Esophagus (tissue), 2 donors: ENCODE data around the gene TRAT1. TPM values are rescaled to one million over a fixed set of nuclear protein-coding genes. Genes with fewer than 3 reads are reported as not detected.

ENCODE experiments used
- H3K27ac ChIP-seq, 2 donors: one replicate each; pipeline ENCODE4 v1.5.1; 2013; ENCODE audit warnings: low read depth in 2 of 2, mild to moderate bottlenecking in 2 of 2, inconsistent platforms in 1 of 2, low read length in 1 of 2, moderate library complexity in 1 of 2
- H3K27me3 ChIP-seq, 2 donors: one replicate each; pipeline ENCODE4 v1.6.1; 2013; ENCODE audit warnings: low read length in 2 of 2, control low read depth in 1 of 2, mild to moderate bottlenecking in 1 of 2; ENCODE audit not compliant: insufficient read depth in 2 of 2, control insufficient read depth in 1 of 2
- H3K36me3 ChIP-seq, 2 donors: one replicate each; pipeline ENCODE4 v1.6.1; 2013; ENCODE audit warnings: low read length in 1 of 2; ENCODE audit not compliant: control insufficient read depth in 2 of 2, insufficient read depth in 2 of 2
- H3K4me1 ChIP-seq, 2 donors: one replicate each; pipeline ENCODE4 v1.6.1; 2013; ENCODE audit warnings: low read length in 1 of 2; ENCODE audit not compliant: control insufficient read depth in 2 of 2, insufficient read depth in 2 of 2
- H3K4me3 ChIP-seq, 2 donors: one replicate each; pipeline ENCODE4 v1.5.1; 2013; ENCODE audit warnings: low read length in 2 of 2, mild to moderate bottlenecking in 2 of 2, low read depth in 1 of 2, moderate library complexity in 1 of 2
- H3K9me3 ChIP-seq, 2 donors: one replicate each; pipeline ENCODE4 v1.6.1; 2013; ENCODE audit warnings: mild to moderate bottlenecking in 2 of 2, low read depth in 1 of 2, low read length in 1 of 2, moderate library complexity in 1 of 2; ENCODE audit not compliant: control insufficient read depth in 2 of 2, insufficient read depth in 1 of 2
- whole genome bisulfite sequencing, 2 donors: extraction: QIAGEN DNeasy Blood & Tissue Kit; methylation state at CpG; one replicate each; pipeline ENCODE4 v1.1.7; 2013; 5-methylcytosine and 5-hydroxymethylcytosine counted together
- polyA plus RNA-seq, 2 donors: library from polyadenylated mRNA; stranded (reverse); fragments of 200-250 nt; gene quantifications; one replicate each; pipeline ENCODE4 v1.2.3, GENCODE V29; 2013
- donor health status: healthy with polysubstance abuse.
- donor health status: Bipolar disorder and iron deficiency.

Gene TRAT1
- polyA plus RNA-seq, 2 donors: 0.13 to 0.20 TPM

DNA sequence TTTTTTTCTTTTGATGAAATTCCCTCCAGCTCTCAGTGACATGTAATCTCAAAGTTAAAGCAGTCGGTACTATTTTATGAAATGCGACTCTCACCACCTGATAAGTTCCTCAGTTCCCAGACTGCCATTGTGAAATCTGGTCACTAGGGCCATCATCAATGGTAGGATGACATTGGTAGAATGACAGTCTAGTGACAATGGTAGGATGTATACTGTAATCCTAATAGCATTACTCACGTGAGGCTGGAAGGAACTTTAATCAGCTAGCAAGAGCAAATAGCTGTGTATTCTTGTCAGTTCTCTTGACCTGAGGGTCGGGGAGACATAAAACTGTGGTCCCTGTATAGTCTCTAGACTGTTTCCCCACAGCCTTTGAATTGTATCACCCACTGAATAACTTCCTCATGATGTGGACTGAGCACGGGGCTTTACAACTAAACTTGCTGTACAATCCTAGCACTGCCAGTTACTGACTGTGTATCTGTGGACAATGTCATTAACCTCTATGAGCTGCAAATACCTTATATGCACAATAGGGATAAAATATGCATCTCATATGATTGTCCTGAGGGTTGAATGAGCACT is 23.2 kb downstream of the TRAT1 start:
- WGBS, 2 donors: 66 to 67% methylated on average over 5 of the region's 5 CpGs
- no peak overlapping the region for H3K27ac ChIP-seq
- H3K4me1 ChIP-seq: no peaks in the 10 kb centered on the region
- no peaks in the 10 kb centered on the region for H3K36me3 ChIP-seq
- no peak overlapping the region for H3K4me3 ChIP-seq
- no peaks in the 10 kb centered on the region for H3K9me3 ChIP-seq
- H3K27me3 ChIP-seq: peaks cover 0 to 3% of the 10 kb centered on the region in 2 donors

DNA sequence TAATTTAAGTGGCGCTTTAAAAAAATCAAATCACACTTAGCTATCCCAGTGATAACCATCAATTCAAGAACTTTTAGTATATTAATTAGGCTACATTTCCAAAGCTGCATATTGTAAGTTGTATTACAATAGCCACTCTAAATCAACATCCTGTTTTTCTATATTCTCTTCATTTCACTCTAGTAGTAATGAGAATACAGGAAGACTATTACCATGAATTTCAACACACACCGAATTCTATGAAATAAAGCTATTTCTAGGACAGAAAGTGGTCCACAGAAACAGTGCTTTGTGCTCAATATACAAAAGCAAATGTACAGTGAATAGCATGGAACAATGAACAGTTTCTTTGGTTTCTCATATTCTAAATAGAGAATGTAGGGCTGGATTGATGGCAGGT is 24.6 kb downstream of the TRAT1 start:
- Histone ChIP-seq H3K27me3 (peaks cover 0 to 3% of the 10 kb centered on the region in 2 donors), H3K9me3 (no peaks in the 10 kb centered on the region), H3K36me3 (no peaks in the 10 kb centered on the region), H3K4me1 (no peaks in the 10 kb centered on the region), H3K27ac (no peak overlapping the region), H3K4me3 (no peak overlapping the region)
- 78 to 86% methylated on average over 2 of the region's 2 CpGs for WGBS, 2 donors

DNA sequence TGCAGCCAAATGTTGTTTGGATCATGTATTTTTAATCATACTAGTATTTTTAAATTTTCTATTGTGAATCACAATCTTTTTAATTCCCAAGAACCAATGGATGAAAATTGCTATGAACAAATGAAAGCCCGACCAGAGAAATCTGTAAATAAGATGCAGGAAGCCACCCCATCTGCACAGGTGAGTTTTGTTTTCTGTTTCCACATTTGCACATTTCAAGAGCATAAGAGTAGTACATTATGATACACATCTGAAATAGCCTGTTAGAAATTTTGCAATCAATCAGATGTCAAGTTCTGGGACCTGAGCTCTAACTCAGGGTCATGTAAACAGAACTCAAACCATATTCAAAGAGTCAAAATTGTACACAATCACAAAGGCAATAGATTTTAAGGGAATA is 26.5 kb downstream of the TRAT1 start:
- Histone ChIP-seq H3K4me1 (no peaks in the 10 kb centered on the region), H3K27me3 (peaks cover 0 to 3% of the 10 kb centered on the region in 2 donors), H3K4me3 (no peak overlapping the region), H3K36me3 (no peaks in the 10 kb centered on the region), H3K9me3 (no peaks in the 10 kb centered on the region), H3K27ac (no peak overlapping the region)
- 75 to 79% methylated on average over 1 of the region's 1 CpG for whole genome bisulfite sequencing, 2 donors

DNA sequence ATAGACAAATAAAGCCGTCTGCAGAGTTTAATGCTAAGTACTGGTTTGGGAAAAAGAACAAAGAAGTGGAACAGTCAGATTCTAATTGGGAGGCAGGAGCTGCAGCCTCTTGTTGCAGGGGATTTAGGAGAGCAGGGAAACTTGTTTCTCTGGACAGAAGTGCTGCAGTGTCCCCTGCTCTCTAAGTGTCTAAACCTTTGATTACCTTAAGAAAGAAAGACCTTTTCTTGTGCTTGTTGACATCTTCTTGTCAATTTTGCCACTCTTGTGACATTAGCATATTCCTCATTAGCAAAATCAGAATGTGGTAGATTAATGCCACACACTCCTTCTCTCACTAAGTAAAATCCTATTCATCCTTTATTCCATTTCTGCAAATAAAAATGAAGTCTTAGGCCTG is 38.8 kb downstream of the TRAT1 start:
- H3K9me3 ChIP-seq: no peaks in the 10 kb centered on the region
- no peaks in the 10 kb centered on the region for H3K4me1 ChIP-seq
- H3K27me3 ChIP-seq: no peaks in the 10 kb centered on the region
- 38 to 49% methylated on average over 1 of the region's 1 CpG for WGBS, 2 donors
- H3K4me3 ChIP-seq: no peak overlapping the region
- H3K36me3 ChIP-seq: no peaks in the 10 kb centered on the region
- H3K27ac ChIP-seq: no peak overlapping the region

DNA sequence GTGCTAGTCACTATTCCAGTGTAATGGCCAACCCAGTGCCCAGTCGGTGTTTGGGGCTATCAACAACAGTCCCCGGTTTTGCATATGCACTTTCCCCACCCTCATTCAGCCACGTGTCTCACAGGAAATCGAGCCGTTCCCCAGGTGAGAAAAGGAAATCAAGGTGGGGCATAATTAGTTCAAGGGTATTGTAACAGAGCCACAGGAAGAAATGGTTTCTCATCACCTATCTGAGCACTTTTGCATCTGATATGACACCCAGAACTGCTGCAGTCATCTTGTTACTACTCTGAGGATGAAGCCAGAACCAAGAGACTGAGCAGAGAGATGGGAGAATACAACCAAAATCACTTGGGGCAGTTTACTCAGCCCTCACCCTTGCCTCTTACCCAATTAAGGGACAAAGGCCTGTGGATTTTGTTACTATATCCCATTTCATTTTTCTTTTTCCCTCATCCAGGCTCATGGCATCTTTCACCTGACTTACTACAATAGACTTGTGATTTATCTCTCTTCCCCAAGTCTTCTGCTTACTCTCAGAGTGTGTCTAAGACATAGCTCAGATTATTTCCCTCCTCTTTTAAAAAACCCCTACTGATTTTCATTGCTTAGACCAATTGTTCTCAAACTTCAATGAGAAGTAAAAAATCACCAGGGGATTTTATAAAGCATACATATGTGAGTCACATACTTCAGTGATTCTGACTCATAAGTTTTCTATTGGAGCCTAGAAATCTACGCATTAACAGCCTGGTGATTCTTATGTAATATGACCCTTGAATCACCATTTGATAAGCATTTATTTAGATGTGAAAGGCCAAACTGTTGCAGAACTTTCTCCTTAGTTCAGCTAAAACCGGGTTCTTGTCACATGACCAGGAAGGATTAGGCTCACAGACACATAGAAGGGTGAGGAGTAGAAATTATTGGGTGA is 40.5 kb downstream of the TRAT1 start:
- 47 to 50% methylated on average over 7 of the region's 7 CpGs for WGBS, 2 donors
- H3K27ac ChIP-seq: no peak overlapping the region

DNA sequence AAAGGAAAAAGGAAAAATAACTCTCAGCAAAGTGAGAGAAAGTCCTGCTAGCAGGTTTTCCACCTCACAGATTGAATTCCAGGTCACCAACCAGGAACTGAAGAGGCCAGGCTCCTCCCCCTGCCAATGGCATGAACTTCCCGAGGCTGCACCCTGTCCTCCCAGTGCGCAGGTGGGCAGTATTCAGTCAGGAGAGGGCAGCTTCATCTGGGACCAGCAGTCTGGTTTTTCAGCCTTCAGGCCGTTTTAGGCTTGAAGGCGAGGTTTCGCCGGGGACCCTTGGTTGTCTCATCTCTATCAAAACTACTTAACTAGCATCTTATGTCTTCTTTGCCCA is 41.2 kb downstream of the TRAT1 start:
- no peaks in the 10 kb centered on the region for H3K9me3 ChIP-seq
- no peaks in the 10 kb centered on the region for H3K27me3 ChIP-seq
- 85 to 92% methylated on average over 6 of the region's 6 CpGs for WGBS, 2 donors
- H3K36me3 ChIP-seq: no peaks in the 10 kb centered on the region
- no peaks in the 10 kb centered on the region for H3K4me1 ChIP-seq
- H3K4me3 ChIP-seq: no peak overlapping the region
- H3K27ac ChIP-seq: no peak overlapping the region

More for the DNA sequence above, 40.5 kb downstream of the TRAT1 start:
- no peaks in the 10 kb centered on the region for H3K9me3 ChIP-seq
- H3K4me1 ChIP-seq: no peaks in the 10 kb centered on the region
- H3K27me3 ChIP-seq: no peaks in the 10 kb centered on the region
- H3K4me3 ChIP-seq: no peak overlapping the region
- H3K36me3 ChIP-seq: no peaks in the 10 kb centered on the region

DNA sequence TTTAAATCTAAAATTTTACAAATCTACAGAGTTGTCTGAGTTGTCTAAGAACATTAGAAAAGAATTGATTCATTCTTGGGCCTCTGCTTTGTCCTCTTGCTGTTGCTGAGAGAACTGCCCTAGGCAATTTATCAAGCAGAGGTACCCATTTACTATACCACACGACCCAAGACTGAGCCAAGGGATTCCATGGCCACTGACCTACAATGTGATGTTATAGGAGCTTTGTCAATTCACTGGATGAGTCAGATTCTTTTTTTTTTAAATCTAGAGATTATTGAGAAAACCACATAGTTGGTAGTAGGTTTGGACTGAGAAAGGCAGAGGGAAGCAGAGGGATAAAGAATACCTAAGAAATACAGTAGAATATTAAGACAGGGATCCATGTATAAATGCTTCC is 55.3 kb downstream of the TRAT1 start:
- Histone ChIP-seq H3K9me3 (no peaks in the 10 kb centered on the region), H3K27me3 (no peaks in the 10 kb centered on the region), H3K4me1 (no peaks in the 10 kb centered on the region), H3K4me3 (no peak overlapping the region), H3K36me3 (no peaks in the 10 kb centered on the region), H3K27ac (no peak overlapping the region)
- 30 to 46% methylated on average over 1 of the region's 1 CpG for WGBS, 2 donors

DNA sequence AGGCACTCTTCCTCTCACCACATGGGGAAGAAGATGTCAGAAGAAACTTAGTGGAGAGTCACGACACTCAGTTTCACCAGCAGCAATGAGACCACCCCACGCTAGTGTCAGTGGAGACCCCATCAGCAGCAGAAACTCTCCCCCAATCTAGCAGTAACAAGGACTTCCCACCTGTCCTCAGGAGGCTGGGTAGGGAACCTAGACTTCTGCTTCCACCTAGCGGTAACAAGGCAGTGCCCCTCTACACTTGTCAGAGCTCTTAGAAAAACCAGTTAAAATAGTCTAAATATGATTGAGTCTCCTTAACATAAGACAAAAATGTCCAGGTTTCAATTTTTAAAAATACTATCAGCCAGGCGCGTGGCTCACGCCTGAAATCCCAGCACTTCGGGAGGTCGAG is 57.3 kb downstream of the TRAT1 start:
- 89 to 92% methylated on average over 8 of the region's 8 CpGs for WGBS, 2 donors
- Histone ChIP-seq H3K4me3 (no peak overlapping the region), H3K4me1 (no peaks in the 10 kb centered on the region), H3K27me3 (no peaks in the 10 kb centered on the region), H3K9me3 (no peaks in the 10 kb centered on the region), H3K36me3 (no peaks in the 10 kb centered on the region), H3K27ac (no peak overlapping the region)

DNA sequence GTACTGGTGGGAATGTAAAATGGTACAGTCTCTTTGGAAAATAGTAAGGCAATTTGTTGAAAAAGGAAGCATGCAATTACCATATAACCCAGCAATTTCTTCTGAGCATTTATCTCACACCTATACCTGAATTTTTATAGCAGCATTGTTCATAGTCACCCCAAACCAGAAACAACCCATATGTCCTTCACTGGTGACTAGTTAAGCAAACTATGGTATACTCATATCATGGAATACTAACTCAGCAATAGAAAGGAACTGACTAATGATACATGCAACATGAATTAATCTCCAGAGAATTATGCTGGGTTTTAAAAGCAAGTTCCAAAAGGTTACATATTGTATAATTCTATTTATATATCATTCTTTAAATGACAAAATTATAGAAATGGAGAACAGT is 60.2 kb downstream of the TRAT1 start:
- Histone ChIP-seq H3K27me3 (no peaks in the 10 kb centered on the region), H3K36me3 (no peaks in the 10 kb centered on the region), H3K27ac (no peak overlapping the region), H3K4me1 (no peaks in the 10 kb centered on the region), H3K4me3 (no peak overlapping the region), H3K9me3 (no peaks in the 10 kb centered on the region)

DNA sequence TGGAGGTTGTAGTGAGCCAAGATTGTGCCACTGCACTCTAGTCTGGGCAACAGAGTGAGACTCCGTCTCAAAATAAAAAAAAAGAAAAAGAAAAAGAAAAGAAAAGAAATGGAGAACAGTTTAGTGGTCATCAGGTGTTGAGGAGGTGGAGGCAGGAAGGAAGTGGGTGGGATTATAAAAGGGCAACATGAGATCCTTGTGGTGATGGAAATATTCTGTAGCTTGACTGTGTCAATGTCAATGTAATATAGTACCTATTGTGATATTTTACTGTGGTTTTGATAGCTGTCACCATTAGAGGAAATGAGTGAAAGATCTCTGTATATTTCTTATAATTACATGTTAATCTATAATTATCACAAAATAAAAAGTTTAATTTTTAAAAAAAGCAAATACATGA is 60.8 kb downstream of the TRAT1 start:
- Histone ChIP-seq H3K27me3 (no peaks in the 10 kb centered on the region), H3K9me3 (no peaks in the 10 kb centered on the region), H3K4me3 (no peak overlapping the region), H3K4me1 (no peaks in the 10 kb centered on the region), H3K27ac (no peak overlapping the region), H3K36me3 (no peaks in the 10 kb centered on the region)
- 50 to 55% methylated on average over 1 of the region's 1 CpG for WGBS, 2 donors
